CD4-positive, CD25-positive, alpha-beta regulatory T cell (primary cell): ENCODE results near the gene MYL12B. TPM values are rescaled to one million over a fixed set of nuclear protein-coding genes. Genes with fewer than 3 reads are reported as not detected.

Source experiments
- ATAC-seq, 2 donors: fragments of 150-1000 bp; cut with Tn5 transposase; one replicate each; pipeline ENCODE4 v1.10.0; 2021; ENCODE audit warnings: low read depth in 2 of 2, moderate number of reproducible peaks in 2 of 2, moderate library complexity in 1 of 2
- DNase-seq, 3 donors: peaks; one replicate each; pipeline versions ENCODE4 v3.0.0 to v3.0.0-alpha.2; 2012 to 2022; ENCODE audit warnings: mixed read lengths in 1 of 3
- H3K27ac ChIP-seq: one replicate; pipeline ENCODE4 v1.7.0; 2013; ENCODE audit warnings: mild to moderate bottlenecking, low read length; ENCODE audit not compliant: insufficient read depth, poor library complexity, severe bottlenecking
- H3K27me3 ChIP-seq: one replicate; pipeline ENCODE4 v1.7.0; 2013; ENCODE audit warnings: low read length; ENCODE audit not compliant: control insufficient read depth, insufficient read depth
- H3K36me3 ChIP-seq: one replicate; pipeline ENCODE4 v1.7.0; 2013; ENCODE audit warnings: mild to moderate bottlenecking, low read length, moderate library complexity; ENCODE audit not compliant: control insufficient read depth, insufficient read depth
- H3K4me1 ChIP-seq: 2 replicates; pipeline ENCODE4 v1.7.0; 2013; ENCODE audit warnings: mild to moderate bottlenecking, low read length; ENCODE audit not compliant: insufficient read depth, control insufficient read depth, poor library complexity, severe bottlenecking
- H3K4me3 ChIP-seq: one replicate; pipeline ENCODE4 v1.7.0; 2013; ENCODE audit warnings: low read depth, mild to moderate bottlenecking, low read length, moderate library complexity
- H3K9me3 ChIP-seq, 2 experiments: 1 replicate in 1 of 2; 2 replicates in 1 of 2; pipeline ENCODE4 v1.7.0; 2013; ENCODE audit warnings: low read length in 2 of 2, mild to moderate bottlenecking in 1 of 2, moderate library complexity in 1 of 2; ENCODE audit not compliant: control insufficient read depth in 2 of 2
- H3K27ac Mint-ChIP-seq, 3 donors: one replicate each; pipeline ENCODE4 v1.8.0; 2020 to 2022; ENCODE audit warnings: mild to moderate bottlenecking in 3 of 3, mixed read lengths in 3 of 3, moderate library complexity in 2 of 3
- H3K27me3 Mint-ChIP-seq: one replicate; pipeline ENCODE4 v1.8.0; 2022; ENCODE audit warnings: mild to moderate bottlenecking, mixed read lengths
- H3K36me3 Mint-ChIP-seq: one replicate; pipeline ENCODE4 v1.8.0; 2020; ENCODE audit warnings: mixed read lengths
- H3K4me1 Mint-ChIP-seq, 4 donors: one replicate each; pipeline ENCODE4 v1.8.0; 2020 to 2022; ENCODE audit warnings: mixed read lengths in 4 of 4, mild to moderate bottlenecking in 1 of 4
- H3K4me3 Mint-ChIP-seq, 4 donors: one replicate each; pipeline ENCODE4 v1.8.0; 2020 to 2022; ENCODE audit warnings: mild to moderate bottlenecking in 4 of 4, mixed read lengths in 4 of 4, moderate library complexity in 3 of 4
- H3K9me3 Mint-ChIP-seq, 7 donors: one replicate each; pipeline ENCODE4 v1.8.0; 2020 to 2022; ENCODE audit warnings: mixed read lengths in 7 of 7, mild to moderate bottlenecking in 3 of 7, moderate library complexity in 2 of 7
- polyA plus RNA-seq, 4 donors: library from polyadenylated mRNA; unstranded; fragments of 300-500 nt; fragmentation: Illumina TruSeq; gene quantifications; one replicate each; pipeline ENCODE4 v1.2.3, GENCODE V29; 2021
- total RNA-seq: library from RNA; stranded (reverse); gene quantifications from one replicate; pipeline ENCODE4 v1.2.3, GENCODE V29; 2022

The MYL12B gene
- total and polyA plus RNA-seq, 5 donors from 2014 or later, result 168 to 1,134 (median 998) TPM

GRCh38 chr18:3257627-3258120 lies 4.3 kb upstream of the MYL12B start:
- Mint-ChIP-seq H3K4me1 (peaks cover 35 to 82% (median 61%) of the 10 kb centered on the region in 4 donors), H3K36me3 (peaks cover 46% of the 10 kb centered on the region), H3K27me3 (peaks cover 9% of the 10 kb centered on the region), H3K9me3 (no peaks in the 10 kb centered on the region), H3K4me3 (peak overlapping the region in 1 of 4 donors; percentile 60), H3K27ac (peak overlapping the region in 2 of 3 donors; percentile 60 to 66)
- ATAC-seq (no peak), DNase-seq (no peak)
- Histone ChIP-seq H3K27me3 (no peaks in the 10 kb centered on the region), H3K9me3 (no peaks in the 10 kb centered on the region), H3K4me3 (no peak overlapping the region), H3K27ac (peak overlapping the region; percentile 60), H3K4me1 (peaks cover 56% of the 10 kb centered on the region), H3K36me3 (peaks cover 60% of the 10 kb centered on the region)

GRCh38 chr18:3260995-3261372 lies 949 bp upstream of the MYL12B start:
- ATAC-seq, result peak in 1 of 2 donors; percentile 1
- peaks cover 20% of the 10 kb centered on the region for H3K36me3 Mint-ChIP-seq
- H3K27ac Mint-ChIP-seq, result peak overlapping the region; percentile 97 to 99 (median 98)
- Histone ChIP-seq H3K9me3 (no peaks in the 10 kb centered on the region), H3K36me3 (peaks cover 28% of the 10 kb centered on the region), H3K27me3 (no peaks in the 10 kb centered on the region), H3K4me3 (peak overlapping the region; percentile 98), H3K27ac (peak overlapping the region; percentile 91), H3K4me1 (peaks cover 60% of the 10 kb centered on the region)
- H3K4me1 Mint-ChIP-seq, result peaks cover 39 to 82% (median 62%) of the 10 kb centered on the region in 4 donors
- DNase-seq, result peak in 1 of 3 donors; percentile 68
- H3K27me3 Mint-ChIP-seq, result peaks cover 9% of the 10 kb centered on the region
- H3K9me3 Mint-ChIP-seq, result no peaks in the 10 kb centered on the region
- peak overlapping the region; percentile 97 to 100 (median 98) for H3K4me3 Mint-ChIP-seq

DNA sequence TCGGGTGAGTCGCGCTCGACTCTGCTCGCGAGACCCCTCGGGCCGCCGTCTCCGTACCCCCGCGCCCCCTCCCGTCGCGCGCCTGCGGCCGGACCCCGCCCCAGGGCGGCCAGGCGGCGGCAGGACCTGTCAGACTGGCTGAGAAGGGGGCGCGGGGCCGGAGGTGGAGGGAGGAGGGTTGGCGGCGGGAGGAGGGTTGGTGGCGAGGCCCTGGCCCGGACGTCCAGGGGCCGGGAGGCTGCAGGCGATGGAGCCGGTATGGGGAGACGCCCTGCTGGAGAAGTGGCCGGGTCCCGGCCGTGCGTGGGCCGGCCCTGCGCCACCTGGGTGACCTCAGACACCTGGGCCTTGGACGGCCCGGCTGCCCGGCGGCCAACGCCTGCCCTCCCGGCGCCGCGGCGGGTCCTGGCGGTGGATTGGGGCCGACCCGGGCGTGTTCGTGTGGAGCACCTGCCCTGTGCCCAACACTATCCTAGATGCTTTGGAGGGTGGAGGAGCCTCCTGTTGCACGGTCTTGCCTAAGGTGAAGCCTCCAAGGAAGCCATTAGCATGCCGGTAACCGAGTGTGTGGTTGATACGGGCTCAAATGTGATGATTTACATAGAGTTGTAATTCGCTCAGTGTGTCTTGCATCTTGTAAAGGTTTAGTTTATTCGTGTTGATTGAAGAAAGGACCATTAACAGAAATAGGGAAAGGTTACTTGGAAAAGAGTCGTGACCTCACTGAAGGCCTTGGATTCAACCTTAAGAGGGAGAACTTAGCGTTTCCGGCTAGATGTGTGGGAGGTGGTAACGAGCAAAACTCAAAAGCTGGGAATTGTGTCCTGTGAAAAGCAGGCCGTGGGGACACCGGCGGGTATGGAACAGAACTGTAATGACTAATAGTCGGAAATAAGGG lies 550 bp downstream of the MYL12B start:
- no peaks in the 10 kb centered on the region for H3K9me3 ChIP-seq
- H3K27ac ChIP-seq, result peak overlapping the region; percentile 91
- peaks cover 70% of the 10 kb centered on the region for H3K4me1 ChIP-seq
- no peaks in the 10 kb centered on the region for H3K27me3 ChIP-seq
- Mint-ChIP-seq H3K27me3 (peaks cover 9% of the 10 kb centered on the region), H3K4me1 (peaks cover 44 to 84% (median 68%) of the 10 kb centered on the region in 4 donors), H3K27ac (peak overlapping the region; percentile 77 to 93 (median 93)), H3K9me3 (no peaks in the 10 kb centered on the region), H3K36me3 (peaks cover 5% of the 10 kb centered on the region), H3K4me3 (peak overlapping the region; percentile 97 to 100 (median 98))
- H3K4me3 ChIP-seq, result peak overlapping the region; percentile 95
- peaks cover 13% of the 10 kb centered on the region for H3K36me3 ChIP-seq
- ATAC-seq (peak; percentile 16 to 18), DNase-seq (peak; percentile 22 to 56 (median 33))

DNA sequence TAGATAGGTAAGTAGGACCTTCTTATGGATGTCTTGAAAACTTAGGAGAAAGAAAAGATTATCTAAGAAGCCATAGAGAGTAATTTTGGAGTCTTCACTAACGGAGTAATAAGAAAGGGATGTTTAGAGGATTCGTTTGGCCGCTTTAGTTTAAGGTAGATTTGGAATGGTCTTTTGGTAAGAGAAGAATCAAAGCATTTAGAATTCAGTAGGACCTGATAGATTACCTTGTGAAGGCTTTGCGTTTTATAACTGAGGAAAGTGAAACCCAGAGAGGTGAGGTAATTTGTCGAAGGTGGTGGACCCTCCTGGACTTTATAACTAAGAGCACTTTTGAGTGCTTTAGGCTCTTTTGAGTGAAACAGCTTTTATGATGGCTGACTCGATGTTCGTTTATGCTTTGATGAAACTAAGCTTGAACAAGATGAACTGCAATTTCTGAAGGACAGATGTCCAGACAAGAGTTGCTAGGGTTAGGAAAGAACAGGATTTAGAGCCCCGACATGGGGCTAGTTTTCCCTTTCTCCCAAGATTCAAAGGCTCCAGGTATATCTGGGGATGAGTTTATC lies 1.3 kb downstream of the MYL12B start:
- H3K36me3 ChIP-seq, result peaks cover 6% of the 10 kb centered on the region
- H3K4me3 ChIP-seq, result peak overlapping the region; percentile 95
- peaks cover 42 to 81% (median 65%) of the 10 kb centered on the region in 4 donors for H3K4me1 Mint-ChIP-seq
- no peak for ATAC-seq
- H3K4me3 Mint-ChIP-seq, result peak overlapping the region; percentile 88 to 97 (median 94)
- no peaks in the 10 kb centered on the region for H3K36me3 Mint-ChIP-seq
- peak overlapping the region; percentile 91 for H3K27ac ChIP-seq
- no peak for DNase-seq
- H3K27me3 Mint-ChIP-seq, result peaks cover 9% of the 10 kb centered on the region
- peaks cover 77% of the 10 kb centered on the region for H3K4me1 ChIP-seq
- no peaks in the 10 kb centered on the region for H3K9me3 ChIP-seq
- H3K27me3 ChIP-seq, result no peaks in the 10 kb centered on the region
- H3K9me3 Mint-ChIP-seq, result no peaks in the 10 kb centered on the region
- H3K27ac Mint-ChIP-seq, result peak overlapping the region; percentile 77 to 93 (median 93)

GRCh38 chr18:3264362-3264761 lies 2.4 kb downstream of the MYL12B start:
- H3K4me3 ChIP-seq, result peak overlapping the region; percentile 95
- peak overlapping the region; percentile 91 for H3K27ac ChIP-seq
- ATAC-seq (no peak), DNase-seq (no peak)
- Mint-ChIP-seq H3K9me3 (no peaks in the 10 kb centered on the region), H3K27me3 (peaks cover 9% of the 10 kb centered on the region), H3K27ac (peak overlapping the region in 2 of 3 donors; percentile 20 to 81), H3K4me3 (peak overlapping the region; percentile 88 to 97 (median 94)), H3K36me3 (peaks cover 3% of the 10 kb centered on the region), H3K4me1 (peaks cover 50 to 85% (median 70%) of the 10 kb centered on the region in 4 donors)
- no peaks in the 10 kb centered on the region for H3K9me3 ChIP-seq
- H3K27me3 ChIP-seq, result no peaks in the 10 kb centered on the region
- peaks cover 81% of the 10 kb centered on the region for H3K4me1 ChIP-seq
- H3K36me3 ChIP-seq, result no peaks in the 10 kb centered on the region

GRCh38 chr18:3265564-3266033 lies 3.7 kb downstream of the MYL12B start:
- H3K27ac Mint-ChIP-seq, result peak overlapping the region; percentile 10 to 82 (median 59)
- no peaks in the 10 kb centered on the region for H3K9me3 Mint-ChIP-seq
- H3K36me3 Mint-ChIP-seq, result peaks cover 5% of the 10 kb centered on the region
- no peak for ATAC-seq
- DNase-seq, result no peak
- peaks cover 77% of the 10 kb centered on the region for H3K4me1 ChIP-seq
- no peak overlapping the region for H3K27ac ChIP-seq
- no peaks in the 10 kb centered on the region for H3K27me3 ChIP-seq
- H3K36me3 ChIP-seq, result no peaks in the 10 kb centered on the region
- H3K4me3 Mint-ChIP-seq, result peak overlapping the region; percentile 16 to 64 (median 48)
- no peaks in the 10 kb centered on the region for H3K9me3 ChIP-seq
- peaks cover 9% of the 10 kb centered on the region for H3K27me3 Mint-ChIP-seq
- H3K4me1 Mint-ChIP-seq, result peaks cover 60 to 86% (median 74%) of the 10 kb centered on the region in 4 donors
- H3K4me3 ChIP-seq, result peak overlapping the region; percentile 95

- DNase-seq, result no peak
- Mint-ChIP-seq H3K36me3 (peaks cover 5% of the 10 kb centered on the region), H3K27ac (peak overlapping the region; percentile 59 to 82 (median 75)), H3K4me3 (peak overlapping the region; percentile 40 to 81 (median 70)), H3K9me3 (no peaks in the 10 kb centered on the region), H3K4me1 (peaks cover 60 to 85% (median 74%) of the 10 kb centered on the region in 4 donors), H3K27me3 (peaks cover 7% of the 10 kb centered on the region)
- H3K4me3 ChIP-seq, result peak overlapping the region; percentile 95
- no peak overlapping the region for H3K27ac ChIP-seq
- no peaks in the 10 kb centered on the region for H3K9me3 ChIP-seq
- no peaks in the 10 kb centered on the region for H3K27me3 ChIP-seq
- H3K36me3 ChIP-seq, result no peaks in the 10 kb centered on the region
- peaks cover 76% of the 10 kb centered on the region for H3K4me1 ChIP-seq
- ATAC-seq, result no peak
Measured at GRCh38 chr18:3266062-3266608, 4.2 kb downstream of the MYL12B start.
